ENCODE data around the gene CEPT1.

GRCh38 chr1:111228748-111229126 is 88.7 kb downstream of the CEPT1 start:
- no peak for TF ChIP-seq CTCF (IDR thresholded peaks at IDR 0.05; ENCODE audit: low read depth, low read length, poor library complexity, severe bottlenecking)
- TF ChIP-seq EZH2phosphoT487 (IDR thresholded peaks at IDR 0.05; ENCODE audit: borderline replicate concordance, low read length), result no peak
